Cardiac fibroblast (primary cell): ENCODE measurements around the gene B4GALT6.
"Not testable (repeated sequence)": the region's sequence is repeated elsewhere in the genome, so short reads cannot be mapped to it uniquely, and the experiment has no call there.

ENCODE experiments used
- DNase-seq, 2 donors: peaks; one replicate each; pipeline versions ENCODE4 v3.0.0 to v3.0.0-alpha.2; 2010; ENCODE audit warnings: low read depth in 2 of 2
- H3K4me3 ChIP-seq, 2 donors: replicated peaks in 1 of 2; 1 replicate in 1 of 2; 2 replicates in 1 of 2; pipeline ENCODE4 v1.5.1; 2011; ENCODE audit warnings: low read depth in 2 of 2, low read length in 2 of 2, mild to moderate bottlenecking in 2 of 2, moderate library complexity in 1 of 2
- TF ChIP-seq, protein P1 (sequence below): IDR thresholded peaks from one replicate; pipeline ENCODE4 v1.5.1; 2011; ENCODE audit warnings: low read depth, mild to moderate bottlenecking, low read length, inconsistent platforms

B4GALT6 gene

DNA sequence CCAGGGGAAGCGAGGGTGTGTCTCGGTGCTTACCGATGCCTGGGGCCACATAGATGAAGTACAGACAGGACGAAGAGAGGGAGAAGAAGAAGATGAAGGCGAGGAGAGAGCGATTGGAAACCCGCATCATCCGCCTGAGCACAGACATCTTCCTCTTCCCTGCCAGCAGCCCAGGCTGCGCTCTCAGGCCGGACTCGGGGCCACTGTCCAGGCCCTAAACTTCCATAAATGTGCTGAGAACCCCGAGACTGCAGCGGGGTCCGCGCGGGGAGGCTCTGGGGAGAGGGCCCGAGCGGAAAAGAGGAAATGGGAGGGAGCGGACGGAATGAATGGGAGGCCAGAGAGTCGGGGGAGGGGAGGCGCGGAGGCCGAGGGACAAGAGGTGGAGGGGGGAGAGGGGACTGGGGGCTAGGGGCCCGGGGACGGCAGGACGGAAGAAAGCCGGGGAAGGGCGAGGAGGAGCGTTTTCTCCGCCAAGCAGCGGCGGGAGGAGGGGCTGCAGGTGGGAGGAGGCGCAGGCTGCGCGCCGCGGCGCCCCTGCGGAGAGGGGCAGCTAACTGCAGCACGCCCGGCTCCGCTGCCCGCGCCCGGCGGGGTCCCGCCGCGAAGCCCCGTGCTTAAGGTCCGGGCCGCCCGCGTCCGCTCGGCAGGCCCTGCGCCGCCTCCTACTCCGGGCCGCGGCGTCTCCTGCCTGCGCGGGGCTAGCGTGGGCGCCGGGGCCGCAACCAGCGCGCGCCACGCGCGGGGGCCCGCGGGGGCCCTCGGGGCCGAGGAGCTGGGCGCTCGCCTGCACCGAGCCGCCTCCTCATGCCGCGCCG lies at the start of gene B4GALT6:
Gene B4GALT6 (minus strand): TSS at position 303 of the 818 bp plus-strand sequence. CDS start 155 bp downstream, at position 148.
- H3K4me3 ChIP-seq: peak within 1 kb of the TSS; percentile 58 to 73
- DNase-seq: peak; percentile 27 to 34
- TF ChIP-seq, protein P1, sequence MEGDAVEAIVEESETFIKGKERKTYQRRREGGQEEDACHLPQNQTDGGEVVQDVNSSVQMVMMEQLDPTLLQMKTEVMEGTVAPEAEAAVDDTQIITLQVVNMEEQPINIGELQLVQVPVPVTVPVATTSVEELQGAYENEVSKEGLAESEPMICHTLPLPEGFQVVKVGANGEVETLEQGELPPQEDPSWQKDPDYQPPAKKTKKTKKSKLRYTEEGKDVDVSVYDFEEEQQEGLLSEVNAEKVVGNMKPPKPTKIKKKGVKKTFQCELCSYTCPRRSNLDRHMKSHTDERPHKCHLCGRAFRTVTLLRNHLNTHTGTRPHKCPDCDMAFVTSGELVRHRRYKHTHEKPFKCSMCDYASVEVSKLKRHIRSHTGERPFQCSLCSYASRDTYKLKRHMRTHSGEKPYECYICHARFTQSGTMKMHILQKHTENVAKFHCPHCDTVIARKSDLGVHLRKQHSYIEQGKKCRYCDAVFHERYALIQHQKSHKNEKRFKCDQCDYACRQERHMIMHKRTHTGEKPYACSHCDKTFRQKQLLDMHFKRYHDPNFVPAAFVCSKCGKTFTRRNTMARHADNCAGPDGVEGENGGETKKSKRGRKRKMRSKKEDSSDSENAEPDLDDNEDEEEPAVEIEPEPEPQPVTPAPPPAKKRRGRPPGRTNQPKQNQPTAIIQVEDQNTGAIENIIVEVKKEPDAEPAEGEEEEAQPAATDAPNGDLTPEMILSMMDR: no peak

DNA sequence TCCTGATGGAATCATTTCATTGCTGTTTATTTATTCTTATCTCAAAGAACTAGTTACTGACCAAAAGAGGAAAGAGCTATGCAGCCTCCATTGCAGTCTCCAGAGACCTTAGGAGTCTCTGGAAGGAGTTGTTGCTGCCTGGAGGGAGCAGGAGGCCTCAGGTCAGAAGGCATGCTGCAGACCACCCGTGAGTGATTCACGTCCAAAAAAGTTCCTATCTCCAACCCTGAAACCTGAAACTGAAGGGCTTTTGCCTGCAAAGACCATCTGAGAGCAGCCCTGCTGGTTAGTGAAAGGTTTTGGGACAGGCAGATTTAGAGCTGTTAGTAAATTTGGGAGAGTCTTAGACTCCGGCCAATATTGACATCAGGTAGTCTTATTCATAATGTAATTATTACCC lies 47.2 kb upstream of the B4GALT6 start:
- no peak for DNase-seq
- no peak overlapping the region for H3K4me3 ChIP-seq
- TF ChIP-seq, protein P1: no peak

DNA sequence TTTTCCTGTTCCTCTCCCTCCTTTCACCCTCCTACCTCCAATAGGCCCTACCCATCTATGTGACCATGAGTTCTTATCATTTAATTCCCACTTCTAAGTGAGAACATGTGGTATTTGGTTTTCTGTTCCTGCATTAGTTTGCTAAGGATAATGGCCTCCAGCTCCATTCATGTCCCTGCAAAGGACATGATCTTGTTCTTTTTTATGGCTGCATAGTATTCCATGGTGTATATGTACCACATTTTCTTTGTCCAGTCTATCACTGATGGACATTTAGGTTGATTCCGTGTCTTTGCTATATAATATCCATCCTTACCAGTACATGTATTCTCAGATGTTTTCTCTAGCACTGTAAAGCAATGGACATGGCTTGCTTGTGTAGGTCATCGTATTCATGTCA lies 44.8 kb upstream of the B4GALT6 start:
- not testable (repeated sequence) for H3K4me3 ChIP-seq

DNA sequence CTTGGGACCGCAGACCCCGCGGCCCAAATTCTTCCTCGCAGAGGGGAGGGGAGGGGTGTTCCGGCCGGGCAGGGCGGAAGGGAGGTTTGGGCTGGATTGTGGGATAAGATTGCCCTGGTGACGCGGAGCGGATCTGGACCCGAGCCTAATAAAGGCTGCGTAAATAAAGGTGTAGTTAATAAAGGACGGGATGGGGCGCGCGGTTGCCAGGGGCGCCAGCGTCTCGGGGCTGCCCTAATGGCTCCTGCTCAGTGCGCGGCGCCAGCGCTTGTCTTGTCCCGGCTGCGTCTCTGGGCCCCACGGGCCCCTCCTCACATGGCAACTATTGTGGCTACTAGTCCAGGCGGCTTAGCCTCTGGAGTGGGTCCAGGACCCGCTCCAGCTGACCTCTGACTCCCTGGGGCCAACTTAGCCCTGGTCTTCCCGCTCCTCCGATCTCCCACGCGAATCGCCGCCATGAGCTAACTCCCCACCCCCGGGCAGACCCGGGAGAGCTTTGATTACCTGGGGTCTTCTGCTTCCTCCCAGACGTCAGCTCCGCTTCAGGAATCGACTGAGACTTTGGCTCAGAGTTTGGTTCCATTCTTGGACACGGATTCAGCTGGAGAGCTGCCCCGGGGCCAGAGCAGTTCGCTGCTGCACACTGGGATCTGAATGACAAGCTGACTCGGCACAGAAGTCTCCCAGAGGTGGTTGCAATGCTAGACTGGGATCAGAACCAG lies 39.8 kb upstream of the B4GALT6 start:
- peak overlapping the region; percentile 50 to 52 for H3K4me3 ChIP-seq
- peak; percentile 5 to 19 for DNase-seq
- TF ChIP-seq, protein P1: no peak

More for the DNA sequence above, 44.8 kb upstream of the B4GALT6 start:
- DNase-seq: not testable (repeated sequence)

DNA sequence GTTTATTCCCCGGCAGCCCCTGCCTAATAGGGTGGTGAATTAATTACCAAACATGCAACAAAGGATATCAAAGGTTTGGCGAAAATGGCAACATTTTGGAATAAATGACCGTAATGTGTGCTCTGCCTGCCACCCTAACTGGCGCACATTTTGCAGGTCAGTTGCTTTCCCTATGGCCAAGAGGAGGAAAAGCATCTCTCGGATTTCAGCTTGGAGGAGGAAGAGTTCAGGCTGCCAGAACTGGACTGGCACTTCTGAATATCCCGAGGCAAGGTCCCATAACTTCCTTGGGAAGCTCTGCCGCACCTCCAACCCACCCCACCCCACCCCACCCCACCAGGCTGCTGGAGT lies 39.2 kb upstream of the B4GALT6 start:
- DNase-seq: no peak
- peak overlapping the region in 1 of 2 donors; percentile 50 for H3K4me3 ChIP-seq
- TF ChIP-seq, protein P1: no peak

DNA sequence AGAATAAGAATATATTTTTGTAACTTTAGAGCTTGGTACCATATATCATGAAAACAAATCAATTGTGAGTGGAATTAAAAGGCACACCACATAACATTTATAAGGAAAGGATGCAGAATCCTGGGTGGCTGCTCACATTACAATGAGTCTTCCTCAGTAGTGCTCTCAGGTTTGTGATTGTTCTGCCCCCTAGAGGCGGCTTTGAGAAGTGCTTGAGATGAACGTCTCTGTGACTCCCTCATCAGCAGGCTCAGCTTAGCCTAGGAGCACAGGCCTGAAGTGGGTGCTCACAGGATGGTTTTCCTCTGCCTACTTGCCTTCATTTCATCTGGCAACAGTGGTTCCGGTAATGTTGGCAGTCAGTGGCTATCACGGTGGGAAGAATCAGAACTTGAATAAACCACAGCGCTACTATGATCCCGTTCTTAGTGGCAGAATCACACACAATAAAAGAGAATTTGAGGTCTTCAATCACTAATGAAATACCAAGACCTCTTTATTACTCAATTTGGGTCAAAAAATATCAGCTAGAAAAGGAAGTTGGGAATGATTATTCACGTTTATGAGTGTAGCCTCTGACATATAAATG lies 38.1 kb upstream of the B4GALT6 start:
- peak; percentile 84 to 86 for DNase-seq
- TF ChIP-seq, protein P1: peak; percentile 83
- H3K4me3 ChIP-seq: no peak overlapping the region

- TF ChIP-seq, protein P1: no peak
- DNase-seq: peak; percentile 25 to 56
- no peak overlapping the region for H3K4me3 ChIP-seq
Measured at GRCh38 chr18:31721601-31722000, 37.2 kb upstream of the B4GALT6 start.
